ENCODE results near the gene FAM151B.
"Not testable (repeated sequence)": the region's sequence is repeated elsewhere in the genome, so short reads cannot be mapped to it uniquely, and the experiment has no call there.

FAM151B gene

GRCh38 chr5:80491296-80491695, 3.4 kb downstream of the FAM151B start:
- Histone ChIP-seq H3K4me3 (ENCODE audit: insufficient read depth, low read length, poor library complexity, severe bottlenecking) (no peak overlapping the region), H3K9ac (ENCODE audit: low read length) (no peak overlapping the region), H3K9me3 (ENCODE audit: insufficient read depth, low read length) (no peaks in the 10 kb centered on the region)

GRCh38 chr5:80492741-80493140, 4.8 kb downstream of the FAM151B start:
- H3K9me2 ChIP-seq (replicated peaks; ENCODE audit: insufficient read depth, low read length) = no peaks in the 10 kb centered on the region
- peaks cover 4% of the 10 kb centered on the region; the same call in 1 of the 2 replicates for H3F3A ChIP-seq (ENCODE audit: insufficient read depth)
- no peaks in the 10 kb centered on the region for H3K79me2 ChIP-seq (ENCODE audit: insufficient read depth, low read length)
- no peak overlapping the region for H2AFZ ChIP-seq (ENCODE audit: low read depth, low read length, severe bottlenecking)
- H3K27me3 ChIP-seq (ENCODE audit: low read length) = peaks cover 3% of the 10 kb centered on the region; the same call in 1 of the 2 replicates
- no peak overlapping the region for H3K27ac ChIP-seq (ENCODE audit: low read depth, low read length)
- TF ChIP-seq EZH2phosphoT487 (conservative IDR thresholded peaks at IDR 0.05; ENCODE audit: low read length) (no peak), CTCF (IDR thresholded peaks at IDR 0.05; ENCODE audit: insufficient read depth, low read length, poor library complexity, severe bottlenecking) (no peak)
- H3K4me2 ChIP-seq (ENCODE audit: low read depth, low read length, poor library complexity, severe bottlenecking) = no peak overlapping the region
- H4K20me1 ChIP-seq (ENCODE audit: low read depth, low read length) = no peaks in the 10 kb centered on the region
- H3K36me3 ChIP-seq (ENCODE audit: low read length) = no peaks in the 10 kb centered on the region
- no peak overlapping the region for H3K9ac ChIP-seq (ENCODE audit: low read length)
- no peaks in the 10 kb centered on the region for H3K9me3 ChIP-seq (ENCODE audit: insufficient read depth, low read length)
- no peak overlapping the region for H3K4me3 ChIP-seq (ENCODE audit: insufficient read depth, low read length, poor library complexity, severe bottlenecking)

More at GRCh38 chr5:80491296-80491695, 3.4 kb downstream of the FAM151B start:
- no peak for TF ChIP-seq CTCF (IDR thresholded peaks at IDR 0.05; ENCODE audit: insufficient read depth, low read length, poor library complexity, severe bottlenecking)
- no peak for TF ChIP-seq EZH2phosphoT487 (conservative IDR thresholded peaks at IDR 0.05; ENCODE audit: low read length)
- Histone ChIP-seq H2AFZ (ENCODE audit: low read depth, low read length, severe bottlenecking) (no peak overlapping the region), H4K20me1 (ENCODE audit: low read depth, low read length) (no peaks in the 10 kb centered on the region), H3K79me2 (ENCODE audit: insufficient read depth, low read length) (no peaks in the 10 kb centered on the region), H3F3A (ENCODE audit: insufficient read depth) (peaks cover 13% of the 10 kb centered on the region; the same call in 1 of the 2 replicates), H3K27me3 (ENCODE audit: low read length) (peaks cover 3% of the 10 kb centered on the region; the same call in 1 of the 2 replicates), H3K36me3 (ENCODE audit: low read length) (no peaks in the 10 kb centered on the region), H3K27ac (ENCODE audit: low read depth, low read length) (no peak overlapping the region), H3K9me2 (replicated peaks; ENCODE audit: insufficient read depth, low read length) (no peaks in the 10 kb centered on the region), H3K4me2 (ENCODE audit: low read depth, low read length, poor library complexity, severe bottlenecking) (no peak overlapping the region)

- H3K79me2 ChIP-seq (ENCODE audit: insufficient read depth, low read length); H4K20me1 ChIP-seq (ENCODE audit: low read depth, low read length); H3K4me3 ChIP-seq (ENCODE audit: insufficient read depth, low read length, poor library complexity, severe bottlenecking); H3K9ac ChIP-seq (ENCODE audit: low read length); H3K9me3 ChIP-seq (ENCODE audit: insufficient read depth, low read length); H3F3A ChIP-seq (ENCODE audit: insufficient read depth); H3K36me3 ChIP-seq (ENCODE audit: low read length); H3K27ac ChIP-seq (ENCODE audit: low read depth, low read length); H3K9me2 ChIP-seq (replicated peaks; ENCODE audit: insufficient read depth, low read length); H3K27me3 ChIP-seq (ENCODE audit: low read length); H2AFZ ChIP-seq (ENCODE audit: low read depth, low read length, severe bottlenecking); H3K4me2 ChIP-seq (ENCODE audit: low read depth, low read length, poor library complexity, severe bottlenecking): not testable (repeated sequence)
Measured at GRCh38 chr5:80493443-80493842, 5.5 kb downstream of the FAM151B start.

GRCh38 chr5:80495891-80496290, 8.0 kb downstream of the FAM151B start:
- Histone ChIP-seq H3F3A (ENCODE audit: insufficient read depth) (no peaks in the 10 kb centered on the region), H3K36me3 (ENCODE audit: low read length) (no peaks in the 10 kb centered on the region), H3K4me3 (ENCODE audit: insufficient read depth, low read length, poor library complexity, severe bottlenecking) (no peak overlapping the region), H3K27me3 (ENCODE audit: low read length) (no peaks in the 10 kb centered on the region), H4K20me1 (ENCODE audit: low read depth, low read length) (no peaks in the 10 kb centered on the region), H3K27ac (ENCODE audit: low read depth, low read length) (no peak overlapping the region), H3K9me2 (replicated peaks; ENCODE audit: insufficient read depth, low read length) (no peaks in the 10 kb centered on the region), H2AFZ (ENCODE audit: low read depth, low read length, severe bottlenecking) (no peak overlapping the region), H3K9me3 (ENCODE audit: insufficient read depth, low read length) (no peaks in the 10 kb centered on the region), H3K79me2 (ENCODE audit: insufficient read depth, low read length) (no peaks in the 10 kb centered on the region), H3K4me2 (ENCODE audit: low read depth, low read length, poor library complexity, severe bottlenecking) (no peak overlapping the region), H3K9ac (ENCODE audit: low read length) (no peak overlapping the region)
- no peak for TF ChIP-seq EZH2phosphoT487 (conservative IDR thresholded peaks at IDR 0.05; ENCODE audit: low read length)
- no peak for TF ChIP-seq CTCF (IDR thresholded peaks at IDR 0.05; ENCODE audit: insufficient read depth, low read length, poor library complexity, severe bottlenecking)

All from SU-DHL-6 (cell line).